ENCODE measurements around the gene UQCRC1.

DNA sequence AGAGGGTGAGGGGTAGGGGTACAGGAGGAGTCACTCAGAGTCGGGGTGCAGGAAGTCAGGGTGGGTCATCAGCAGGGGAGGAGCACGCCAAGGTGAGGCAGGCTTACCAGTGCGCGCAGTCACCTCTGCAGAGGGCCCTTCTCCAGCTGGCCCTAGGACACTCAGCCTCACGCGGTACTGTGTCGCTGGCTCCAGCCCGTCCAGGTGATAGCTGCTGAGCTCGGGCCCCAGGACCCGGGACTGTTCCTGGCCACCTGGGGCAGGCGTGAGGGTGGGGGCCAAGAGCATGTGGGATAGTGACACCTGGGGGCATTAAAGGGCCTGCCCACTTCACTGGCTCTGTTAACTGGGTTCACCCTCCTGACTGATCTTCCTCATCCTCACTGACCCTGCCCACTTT, 21.8 kb downstream of the UQCRC1 start:
- no peak for TF ChIP-seq GABPA (IDR thresholded peaks at IDR 0.05; ENCODE audit: low read depth)
- TF ChIP-seq, protein P1, sequence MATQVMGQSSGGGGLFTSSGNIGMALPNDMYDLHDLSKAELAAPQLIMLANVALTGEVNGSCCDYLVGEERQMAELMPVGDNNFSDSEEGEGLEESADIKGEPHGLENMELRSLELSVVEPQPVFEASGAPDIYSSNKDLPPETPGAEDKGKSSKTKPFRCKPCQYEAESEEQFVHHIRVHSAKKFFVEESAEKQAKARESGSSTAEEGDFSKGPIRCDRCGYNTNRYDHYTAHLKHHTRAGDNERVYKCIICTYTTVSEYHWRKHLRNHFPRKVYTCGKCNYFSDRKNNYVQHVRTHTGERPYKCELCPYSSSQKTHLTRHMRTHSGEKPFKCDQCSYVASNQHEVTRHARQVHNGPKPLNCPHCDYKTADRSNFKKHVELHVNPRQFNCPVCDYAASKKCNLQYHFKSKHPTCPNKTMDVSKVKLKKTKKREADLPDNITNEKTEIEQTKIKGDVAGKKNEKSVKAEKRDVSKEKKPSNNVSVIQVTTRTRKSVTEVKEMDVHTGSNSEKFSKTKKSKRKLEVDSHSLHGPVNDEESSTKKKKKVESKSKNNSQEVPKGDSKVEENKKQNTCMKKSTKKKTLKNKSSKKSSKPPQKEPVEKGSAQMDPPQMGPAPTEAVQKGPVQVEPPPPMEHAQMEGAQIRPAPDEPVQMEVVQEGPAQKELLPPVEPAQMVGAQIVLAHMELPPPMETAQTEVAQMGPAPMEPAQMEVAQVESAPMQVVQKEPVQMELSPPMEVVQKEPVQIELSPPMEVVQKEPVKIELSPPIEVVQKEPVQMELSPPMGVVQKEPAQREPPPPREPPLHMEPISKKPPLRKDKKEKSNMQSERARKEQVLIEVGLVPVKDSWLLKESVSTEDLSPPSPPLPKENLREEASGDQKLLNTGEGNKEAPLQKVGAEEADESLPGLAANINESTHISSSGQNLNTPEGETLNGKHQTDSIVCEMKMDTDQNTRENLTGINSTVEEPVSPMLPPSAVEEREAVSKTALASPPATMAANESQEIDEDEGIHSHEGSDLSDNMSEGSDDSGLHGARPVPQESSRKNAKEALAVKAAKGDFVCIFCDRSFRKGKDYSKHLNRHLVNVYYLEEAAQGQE (IDR thresholded peaks at IDR 0.05; ENCODE audit: insufficient replicate concordance, low read depth) = no peak
- no peak for TF ChIP-seq CTCF (IDR thresholded peaks at IDR 0.05; ENCODE audit: insufficient read depth, low read length)
- TF ChIP-seq POLR2AphosphoS5 (IDR thresholded peaks at IDR 0.05; ENCODE audit: low read depth) = no peak
